HepG2 (cell line): ENCODE measurements around the gene TP53I3. TPM values are rescaled to one million over a fixed set of nuclear protein-coding genes. Genes with fewer than 3 reads are reported as not detected.

ENCODE experiments used
- ETV5 ChIP-seq: IDR thresholded peaks from 2 replicates; pipeline ENCODE4 v1.6.1; 2018; ENCODE audit warnings: missing biosample characterization, missing genetic modification reagents, inconsistent platforms, borderline replicate concordance
- PAX8 ChIP-seq: sonication (generic); formaldehyde crosslinking; IDR thresholded peaks from 2 replicates; pipeline ENCODE4 v1.8.0; 2022; ENCODE audit warnings: mild to moderate bottlenecking, missing genetic modification reagents, borderline replicate concordance
- SMARCC2 ChIP-seq: fragments of 450-650 bp; IDR thresholded peaks from 2 replicates; pipeline ENCODE4 v1.6.1; 2017; ENCODE audit warnings: antibody characterized with exemption, mild to moderate bottlenecking
- SOX5 ChIP-seq: IDR thresholded peaks from 2 replicates; pipeline ENCODE4 v1.6.1; 2016; ENCODE audit warnings: borderline replicate concordance
- TBL1XR1 ChIP-seq: fragments of 150-350 bp; IDR thresholded peaks from 2 replicates; pipeline ENCODE4 v1.6.1; 2014; ENCODE audit warnings: borderline replicate concordance, low read length; ENCODE audit not compliant: partially characterized antibody
- ZFP36L2 ChIP-seq: sonication (generic); formaldehyde crosslinking; IDR thresholded peaks from 2 replicates; pipeline ENCODE4 v1.4.0; 2020; ENCODE audit warnings: missing genetic modification reagents
- ZNF20 ChIP-seq: sonication (generic); formaldehyde crosslinking; IDR thresholded peaks from 2 replicates; pipeline ENCODE4 v1.4.0; 2020; ENCODE audit warnings: mild to moderate bottlenecking, moderate library complexity, missing genetic modification reagents
- ZNF329 ChIP-seq: sonication (generic); formaldehyde crosslinking; IDR thresholded peaks from 2 replicates; pipeline ENCODE4 v1.9.0; 2021; ENCODE audit warnings: low read depth, mild to moderate bottlenecking, missing genetic modification reagents
- ZNF382 ChIP-seq: sonication (generic); formaldehyde crosslinking; IDR thresholded peaks from 2 replicates; pipeline ENCODE4 v1.5.0; 2020; ENCODE audit warnings: missing genetic modification reagents, mild to moderate bottlenecking, borderline replicate concordance
- ZNF431 ChIP-seq: sonication (generic); formaldehyde crosslinking; IDR thresholded peaks from 2 replicates; pipeline ENCODE4 v1.9.0; 2022; ENCODE audit warnings: missing genetic modification reagents, low read depth, mild to moderate bottlenecking, borderline replicate concordance
- ZNF451 ChIP-seq: sonication (generic); formaldehyde crosslinking; IDR thresholded peaks from 2 replicates; pipeline ENCODE4 v1.5.0; 2020; ENCODE audit warnings: mild to moderate bottlenecking, missing genetic modification reagents
- ZNF496 ChIP-seq: sonication (generic); formaldehyde crosslinking; IDR thresholded peaks from 2 replicates; pipeline ENCODE4 v1.8.1; 2023; ENCODE audit warnings: mild to moderate bottlenecking, moderate library complexity, missing genetic modification reagents; ENCODE audit not compliant: insufficient replicate concordance
- ZNF530 ChIP-seq: sonication (generic); formaldehyde crosslinking; IDR thresholded peaks from 2 replicates; pipeline ENCODE4 v1.5.0; 2020; ENCODE audit warnings: low read depth, mild to moderate bottlenecking, missing genetic modification reagents
- ZNF549 ChIP-seq: sonication (generic); formaldehyde crosslinking; IDR thresholded peaks from 2 replicates; pipeline ENCODE4 v1.5.0; 2020; ENCODE audit warnings: missing genetic modification reagents
- ZNF570 ChIP-seq: sonication (generic); formaldehyde crosslinking; IDR thresholded peaks from 2 replicates; pipeline ENCODE4 v1.4.0; 2020; ENCODE audit warnings: mild to moderate bottlenecking, missing genetic modification reagents, borderline replicate concordance
- ZNF614 ChIP-seq: IDR thresholded peaks from 2 replicates; pipeline ENCODE4 v1.6.1; 2018; ENCODE audit warnings: missing biosample characterization, missing genetic modification reagents, inconsistent platforms, borderline replicate concordance
- ZNF784 ChIP-seq: sonication (generic); formaldehyde crosslinking; IDR thresholded peaks from 2 replicates; pipeline ENCODE4 v1.5.1; 2020; ENCODE audit warnings: missing genetic modification reagents, mild to moderate bottlenecking, borderline replicate concordance
- polyA plus RNA-seq, 8 experiments: library from polyadenylated mRNA; depleted of rRNA in 3 of 8; stranded (reverse) in 7 of 8; unstranded in 1 of 8; fragments of >200 nt; fragmentation: Illumina TruSeq in 4 of 8; extraction: Trizol in 4 of 8; gene quantifications; 2 replicates each; pipeline versions ENCODE4 v1.2.1 to v1.2.3, GENCODE V29; 2011 to 2016; ENCODE audit warnings: low read depth in 4 of 8, missing spikeins in 1 of 8, mixed read lengths in 1 of 8; ENCODE audit not compliant: insufficient read depth in 1 of 8
- total RNA-seq, 5 experiments: library from RNA; depleted of rRNA; stranded (reverse); fragments of >200 nt; fragmentation: Illumina TruSeq; extraction: Trizol; gene quantifications; 2 replicates each; pipeline ENCODE4 v1.2.3, GENCODE V29; 2016; ENCODE audit warnings: low read depth in 1 of 5
- TF ChIP-seq, protein P1 (sequence below): sonication (generic); formaldehyde crosslinking; IDR thresholded peaks from 2 replicates; pipeline ENCODE4 v1.9.0; 2021; ENCODE audit warnings: missing genetic modification reagents, mild to moderate bottlenecking, borderline replicate concordance
- TF ChIP-seq, protein P2 (sequence below): sonication (generic); formaldehyde crosslinking; IDR thresholded peaks from 2 replicates; pipeline ENCODE4 v1.8.1; 2023; ENCODE audit warnings: mild to moderate bottlenecking, inconsistent platforms, moderate library complexity, missing genetic modification reagents, borderline replicate concordance
- TF ChIP-seq, protein P3 (sequence below): sonication (generic); formaldehyde crosslinking; IDR thresholded peaks from 2 replicates; pipeline ENCODE4 v1.4.0; 2020; ENCODE audit warnings: mild to moderate bottlenecking, missing genetic modification reagents
- TF ChIP-seq, protein P4 (sequence below): sonication (generic); formaldehyde crosslinking; IDR thresholded peaks from 2 replicates; pipeline ENCODE4 v1.4.0; 2020; ENCODE audit warnings: mild to moderate bottlenecking, missing genetic modification reagents
- TF ChIP-seq, protein P5 (sequence below): sonication (generic); formaldehyde crosslinking; IDR thresholded peaks from 2 replicates; pipeline ENCODE4 v1.9.0; 2021; ENCODE audit warnings: missing genetic modification reagents, mild to moderate bottlenecking, borderline replicate concordance

Gene TP53I3
- total and polyA plus RNA-seq, 2 of the 13 experiments (the other 11 are each of a cell fraction or from before 2014, with no cell fraction given) = 25.0 to 44.1 TPM

- TF ChIP-seq ZNF614 (CRISPR knock-in tag) = no peak
- TF ChIP-seq, protein P1, sequence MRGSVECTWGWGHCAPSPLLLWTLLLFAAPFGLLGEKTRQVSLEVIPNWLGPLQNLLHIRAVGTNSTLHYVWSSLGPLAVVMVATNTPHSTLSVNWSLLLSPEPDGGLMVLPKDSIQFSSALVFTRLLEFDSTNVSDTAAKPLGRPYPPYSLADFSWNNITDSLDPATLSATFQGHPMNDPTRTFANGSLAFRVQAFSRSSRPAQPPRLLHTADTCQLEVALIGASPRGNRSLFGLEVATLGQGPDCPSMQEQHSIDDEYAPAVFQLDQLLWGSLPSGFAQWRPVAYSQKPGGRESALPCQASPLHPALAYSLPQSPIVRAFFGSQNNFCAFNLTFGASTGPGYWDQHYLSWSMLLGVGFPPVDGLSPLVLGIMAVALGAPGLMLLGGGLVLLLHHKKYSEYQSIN (CRISPR knock-in tag) = no peak
- peak; percentile 34; the same call in 1 of the 2 replicates for TF ChIP-seq SOX5 (CRISPR knock-in tag)
- no peak for TF ChIP-seq ZNF20 (CRISPR knock-in tag)
- TF ChIP-seq, protein P2, sequence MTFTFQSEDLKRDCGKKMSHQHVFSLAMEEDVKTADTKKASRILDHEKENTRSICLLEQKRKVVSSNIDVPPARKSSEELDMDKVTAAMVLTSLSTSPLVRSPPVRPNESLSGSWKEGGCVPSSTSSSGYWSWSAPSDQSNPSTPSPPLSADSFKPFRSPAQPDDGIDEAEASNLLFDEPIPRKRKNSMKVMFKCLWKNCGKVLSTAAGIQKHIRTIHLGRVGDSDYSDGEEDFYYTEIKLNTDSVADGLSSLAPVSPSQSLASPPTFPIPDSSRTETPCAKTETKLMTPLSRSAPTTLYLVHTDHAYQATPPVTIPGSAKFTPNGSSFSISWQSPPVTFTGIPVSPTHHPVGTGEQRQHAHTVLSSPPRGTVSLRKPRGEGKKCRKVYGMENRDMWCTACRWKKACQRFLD (CRISPR knock-in tag) = no peak
- TF ChIP-seq, protein P3, sequence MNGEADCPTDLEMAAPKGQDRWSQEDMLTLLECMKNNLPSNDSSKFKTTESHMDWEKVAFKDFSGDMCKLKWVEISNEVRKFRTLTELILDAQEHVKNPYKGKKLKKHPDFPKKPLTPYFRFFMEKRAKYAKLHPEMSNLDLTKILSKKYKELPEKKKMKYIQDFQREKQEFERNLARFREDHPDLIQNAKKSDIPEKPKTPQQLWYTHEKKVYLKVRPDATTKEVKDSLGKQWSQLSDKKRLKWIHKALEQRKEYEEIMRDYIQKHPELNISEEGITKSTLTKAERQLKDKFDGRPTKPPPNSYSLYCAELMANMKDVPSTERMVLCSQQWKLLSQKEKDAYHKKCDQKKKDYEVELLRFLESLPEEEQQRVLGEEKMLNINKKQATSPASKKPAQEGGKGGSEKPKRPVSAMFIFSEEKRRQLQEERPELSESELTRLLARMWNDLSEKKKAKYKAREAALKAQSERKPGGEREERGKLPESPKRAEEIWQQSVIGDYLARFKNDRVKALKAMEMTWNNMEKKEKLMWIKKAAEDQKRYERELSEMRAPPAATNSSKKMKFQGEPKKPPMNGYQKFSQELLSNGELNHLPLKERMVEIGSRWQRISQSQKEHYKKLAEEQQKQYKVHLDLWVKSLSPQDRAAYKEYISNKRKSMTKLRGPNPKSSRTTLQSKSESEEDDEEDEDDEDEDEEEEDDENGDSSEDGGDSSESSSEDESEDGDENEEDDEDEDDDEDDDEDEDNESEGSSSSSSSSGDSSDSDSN (CRISPR knock-in tag) = no peak
- TF ChIP-seq ETV5 (CRISPR knock-in tag) = peak; percentile 30; the same call in 1 of the 2 replicates
- TF ChIP-seq ZNF496 (CRISPR knock-in tag) = no peak
- TF ChIP-seq, protein P4, sequence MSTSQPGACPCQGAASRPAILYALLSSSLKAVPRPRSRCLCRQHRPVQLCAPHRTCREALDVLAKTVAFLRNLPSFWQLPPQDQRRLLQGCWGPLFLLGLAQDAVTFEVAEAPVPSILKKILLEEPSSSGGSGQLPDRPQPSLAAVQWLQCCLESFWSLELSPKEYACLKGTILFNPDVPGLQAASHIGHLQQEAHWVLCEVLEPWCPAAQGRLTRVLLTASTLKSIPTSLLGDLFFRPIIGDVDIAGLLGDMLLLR (CRISPR knock-in tag) = no peak
- TF ChIP-seq ZNF382 (CRISPR knock-in tag) = no peak
- TF ChIP-seq, protein P5, sequence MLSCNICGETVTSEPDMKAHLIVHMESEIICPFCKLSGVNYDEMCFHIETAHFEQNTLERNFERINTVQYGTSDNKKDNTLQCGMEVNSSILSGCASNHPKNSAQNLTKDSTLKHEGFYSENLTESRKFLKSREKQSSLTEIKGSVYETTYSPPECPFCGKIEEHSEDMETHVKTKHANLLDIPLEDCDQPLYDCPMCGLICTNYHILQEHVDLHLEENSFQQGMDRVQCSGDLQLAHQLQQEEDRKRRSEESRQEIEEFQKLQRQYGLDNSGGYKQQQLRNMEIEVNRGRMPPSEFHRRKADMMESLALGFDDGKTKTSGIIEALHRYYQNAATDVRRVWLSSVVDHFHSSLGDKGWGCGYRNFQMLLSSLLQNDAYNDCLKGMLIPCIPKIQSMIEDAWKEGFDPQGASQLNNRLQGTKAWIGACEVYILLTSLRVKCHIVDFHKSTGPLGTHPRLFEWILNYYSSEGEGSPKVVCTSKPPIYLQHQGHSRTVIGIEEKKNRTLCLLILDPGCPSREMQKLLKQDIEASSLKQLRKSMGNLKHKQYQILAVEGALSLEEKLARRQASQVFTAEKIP (CRISPR knock-in tag) = no peak
- TF ChIP-seq ZNF329 (CRISPR knock-in tag) = peak; percentile 34; the same call in 1 of the 2 replicates
- no peak for TF ChIP-seq ZNF784
- TF ChIP-seq SMARCC2 = no peak
- no peak for TF ChIP-seq ZFP36L2 (CRISPR knock-in tag)
- no peak for TF ChIP-seq ZNF549 (CRISPR knock-in tag)
- TF ChIP-seq PAX8 (CRISPR knock-in tag) = no peak
- no peak for TF ChIP-seq TBL1XR1
- no peak for TF ChIP-seq ZNF530 (CRISPR knock-in tag)
- TF ChIP-seq ZNF570 = no peak
- no peak for TF ChIP-seq ZNF451 (CRISPR knock-in tag)
- TF ChIP-seq ZNF431 (CRISPR knock-in tag) = no peak
Observed at GRCh38 chr2:24049485-24050021, 35.1 kb downstream of the TP53I3 start, which contains the start of gene FKBP1B (continued).
